Neural progenitor cell (in vitro differentiated cells): ENCODE data around the gene CD9. TPM values are rescaled to one million over a fixed set of nuclear protein-coding genes. Genes with fewer than 3 reads are reported as not detected.
"Not testable (repeated sequence)": the region's sequence is repeated elsewhere in the genome, so short reads cannot be mapped to it uniquely, and the experiment has no call there.

ENCODE experiments used
- DNase-seq: peaks from one replicate; pipeline ENCODE4 v3.0.0-alpha.2; 2016; ENCODE audit warnings: low spot score
- H2AFZ ChIP-seq: fragments of 200-600 bp; sonication (generic); replicated peaks from 2 replicates; pipeline ENCODE4 v1.6.1; 2016; ENCODE audit warnings: antibody characterized with exemption
- H3F3A ChIP-seq: fragments of 200-600 bp; sonication (generic); 2 replicates; pipeline ENCODE4 v1.6.1; 2016; ENCODE audit warnings: antibody characterized with exemption, low read depth
- H3K27ac ChIP-seq: fragments of 200-600 bp; sonication (generic); 2 replicates; pipeline ENCODE4 v1.5.1; 2016; ENCODE audit warnings: mild to moderate bottlenecking
- H3K27me3 ChIP-seq: fragments of 200-600 bp; sonication (generic); 2 replicates; pipeline ENCODE4 v1.6.1; 2016; ENCODE audit warnings: mild to moderate bottlenecking, moderate library complexity
- H3K36me3 ChIP-seq: fragments of 200-600 bp; sonication (generic); 2 replicates; pipeline ENCODE4 v1.5.1; 2016
- H3K4me1 ChIP-seq: fragments of 200-600 bp; sonication (generic); 2 replicates; pipeline ENCODE4 v1.6.1; 2016; ENCODE audit warnings: mixed run types
- H3K4me2 ChIP-seq: fragments of 200-600 bp; sonication (generic); 2 replicates; pipeline ENCODE4 v1.6.1; 2016
- H3K4me3 ChIP-seq: fragments of 200-600 bp; sonication (generic); 2 replicates; pipeline ENCODE4 v1.5.1; 2016
- H3K79me2 ChIP-seq: fragments of 200-600 bp; sonication (generic); 2 replicates; pipeline ENCODE4 v1.6.1; 2016; ENCODE audit warnings: low read depth
- H3K9ac ChIP-seq: fragments of 200-600 bp; sonication (generic); 2 replicates; pipeline ENCODE4 v1.6.1; 2016
- H3K9me3 ChIP-seq: fragments of 200-600 bp; sonication (generic); 2 replicates; pipeline ENCODE4 v1.5.1; 2016; ENCODE audit warnings: low read depth
- H4K20me1 ChIP-seq: fragments of 200-600 bp; sonication (generic); 2 replicates; pipeline ENCODE4 v1.6.1; 2016; ENCODE audit warnings: low read depth
- H3K27ac Mint-ChIP-seq: 3 replicates; pipeline ENCODE4 v1.8.0; 2021; ENCODE audit warnings: mixed read lengths
- H3K27me3 Mint-ChIP-seq: 2 replicates; pipeline ENCODE4 v1.8.0; 2022; ENCODE audit warnings: low read depth, mild to moderate bottlenecking, inconsistent platforms, moderate library complexity, mixed read lengths; ENCODE audit not compliant: insufficient read depth
- H3K36me3 Mint-ChIP-seq: 3 replicates; pipeline ENCODE4 v1.8.0; 2021; ENCODE audit warnings: mixed read lengths
- H3K4me1 Mint-ChIP-seq: 3 replicates; pipeline ENCODE4 v1.8.0; 2021; ENCODE audit warnings: mixed read lengths
- H3K4me3 Mint-ChIP-seq: 3 replicates; pipeline ENCODE4 v1.8.0; 2021; ENCODE audit warnings: mild to moderate bottlenecking, moderate library complexity, mixed read lengths
- H3K9me3 Mint-ChIP-seq: 3 replicates; pipeline ENCODE4 v1.8.0; 2020; ENCODE audit warnings: mixed read lengths
- EZH2 ChIP-seq: fragments of 200-600 bp; sonication (generic); IDR thresholded peaks from 2 replicates; pipeline ENCODE4 v1.6.1; 2017; ENCODE audit warnings: antibody characterized with exemption, mild to moderate bottlenecking, moderate library complexity
- EZH2phosphoT487 ChIP-seq: fragments of 200-600 bp; sonication (generic); IDR thresholded peaks from 2 replicates; pipeline ENCODE4 v1.6.1; 2017; ENCODE audit warnings: antibody characterized with exemption
- total RNA-seq: library from RNA; depleted of rRNA; stranded (reverse); fragments of >200 nt; gene quantifications from 2 replicates; pipeline ENCODE4 v1.2.3, GENCODE V29; 2015; ENCODE audit warnings: low replicate concordance
- TF ChIP-seq, protein P1 (sequence below): fragments of 200-600 bp; sonication (generic); IDR thresholded peaks from 2 replicates; pipeline ENCODE4 v1.5.1; 2017; ENCODE audit warnings: antibody characterized with exemption, mild to moderate bottlenecking

Gene CD9
- total RNA-seq, 1 donor from 2014 or later, result 3.6 TPM

DNA sequence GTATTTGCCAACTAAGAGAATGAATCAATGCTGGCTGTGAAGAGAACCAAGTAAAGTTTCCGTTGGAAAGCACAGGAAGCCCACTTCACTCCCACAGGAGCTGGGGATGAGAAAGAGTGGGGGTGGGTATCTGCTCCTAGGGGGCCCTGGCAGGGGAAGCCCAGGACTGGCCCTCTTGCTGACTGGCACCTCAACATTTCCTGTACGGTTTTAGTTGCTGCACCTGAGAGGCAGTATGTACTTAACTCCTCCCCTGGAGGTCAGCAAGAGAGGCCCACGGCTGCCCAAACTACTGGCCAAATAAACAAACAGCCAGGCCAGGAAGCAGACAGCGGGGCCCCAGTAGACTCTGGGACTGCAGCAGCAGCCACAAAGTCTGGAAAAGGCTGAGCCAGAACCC, 41.9 kb upstream of the CD9 start:
- H3K27me3 ChIP-seq, result no peaks in the 10 kb centered on the region
- no peaks in the 10 kb centered on the region for H3K36me3 ChIP-seq
- H3K4me3 ChIP-seq, result no peak overlapping the region
- H2AFZ ChIP-seq, result peak overlapping the region; percentile 71
- no peaks in the 10 kb centered on the region for H3K36me3 Mint-ChIP-seq
- H3K9ac ChIP-seq, result no peak overlapping the region
- H3K4me2 ChIP-seq, result no peak overlapping the region
- no peaks in the 10 kb centered on the region for H3K79me2 ChIP-seq
- no peaks in the 10 kb centered on the region for H3K9me3 ChIP-seq
- TF ChIP-seq EZH2phosphoT487 (no peak), EZH2 (no peak)
- TF ChIP-seq, protein P1, sequence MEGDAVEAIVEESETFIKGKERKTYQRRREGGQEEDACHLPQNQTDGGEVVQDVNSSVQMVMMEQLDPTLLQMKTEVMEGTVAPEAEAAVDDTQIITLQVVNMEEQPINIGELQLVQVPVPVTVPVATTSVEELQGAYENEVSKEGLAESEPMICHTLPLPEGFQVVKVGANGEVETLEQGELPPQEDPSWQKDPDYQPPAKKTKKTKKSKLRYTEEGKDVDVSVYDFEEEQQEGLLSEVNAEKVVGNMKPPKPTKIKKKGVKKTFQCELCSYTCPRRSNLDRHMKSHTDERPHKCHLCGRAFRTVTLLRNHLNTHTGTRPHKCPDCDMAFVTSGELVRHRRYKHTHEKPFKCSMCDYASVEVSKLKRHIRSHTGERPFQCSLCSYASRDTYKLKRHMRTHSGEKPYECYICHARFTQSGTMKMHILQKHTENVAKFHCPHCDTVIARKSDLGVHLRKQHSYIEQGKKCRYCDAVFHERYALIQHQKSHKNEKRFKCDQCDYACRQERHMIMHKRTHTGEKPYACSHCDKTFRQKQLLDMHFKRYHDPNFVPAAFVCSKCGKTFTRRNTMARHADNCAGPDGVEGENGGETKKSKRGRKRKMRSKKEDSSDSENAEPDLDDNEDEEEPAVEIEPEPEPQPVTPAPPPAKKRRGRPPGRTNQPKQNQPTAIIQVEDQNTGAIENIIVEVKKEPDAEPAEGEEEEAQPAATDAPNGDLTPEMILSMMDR, result no peak
- H3K4me1 Mint-ChIP-seq, result peaks cover 18% of the 10 kb centered on the region
- no peak overlapping the region for H3K27ac ChIP-seq
- no peak overlapping the region for H3K27ac Mint-ChIP-seq
- no peak overlapping the region for H3K4me3 Mint-ChIP-seq
- peaks cover 7% of the 10 kb centered on the region for H3K27me3 Mint-ChIP-seq
- no peaks in the 10 kb centered on the region for H4K20me1 ChIP-seq
- H3K4me1 ChIP-seq, result no peaks in the 10 kb centered on the region
- peaks cover 3% of the 10 kb centered on the region for H3K9me3 Mint-ChIP-seq
- H3F3A ChIP-seq, result no peaks in the 10 kb centered on the region
- DNase-seq, result no peak

DNA sequence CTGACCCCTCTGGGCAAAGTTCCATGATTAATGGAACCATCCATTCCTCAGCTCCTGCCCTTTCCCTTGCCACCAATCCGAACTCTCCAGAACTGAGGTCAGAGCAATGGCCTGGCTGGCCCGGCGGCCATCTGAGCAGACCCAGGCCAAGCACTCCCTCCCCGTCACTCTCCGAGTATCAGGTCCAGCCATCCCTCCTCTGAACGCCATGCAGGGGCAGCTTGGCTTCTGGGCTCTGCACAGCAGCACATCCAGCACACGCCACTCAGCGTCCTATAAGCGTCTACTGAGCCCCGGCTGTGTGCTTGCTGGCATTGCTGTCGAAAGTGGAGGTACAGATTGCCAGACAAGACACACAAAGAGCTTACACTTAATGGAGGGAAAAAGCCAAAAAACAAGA, 41.5 kb upstream of the CD9 start:
- no peaks in the 10 kb centered on the region for H3F3A ChIP-seq
- no peaks in the 10 kb centered on the region for H4K20me1 ChIP-seq
- Mint-ChIP-seq H3K27ac (peak overlapping the region; percentile 75), H3K4me1 (peaks cover 18% of the 10 kb centered on the region), H3K27me3 (peaks cover 7% of the 10 kb centered on the region), H3K36me3 (no peaks in the 10 kb centered on the region), H3K9me3 (peaks cover 3% of the 10 kb centered on the region), H3K4me3 (no peak overlapping the region)
- no peak overlapping the region for H3K4me3 ChIP-seq
- no peaks in the 10 kb centered on the region for H3K4me1 ChIP-seq
- peak overlapping the region; percentile 71 for H2AFZ ChIP-seq
- no peak overlapping the region for H3K4me2 ChIP-seq
- no peaks in the 10 kb centered on the region for H3K27me3 ChIP-seq
- H3K9me3 ChIP-seq, result no peaks in the 10 kb centered on the region
- H3K9ac ChIP-seq, result no peak overlapping the region
- no peaks in the 10 kb centered on the region for H3K36me3 ChIP-seq
- no peak for DNase-seq
- no peak overlapping the region for H3K27ac ChIP-seq
- TF ChIP-seq EZH2phosphoT487 (no peak), EZH2 (no peak)
- TF ChIP-seq, protein P1, result no peak
- H3K79me2 ChIP-seq, result no peaks in the 10 kb centered on the region

DNA sequence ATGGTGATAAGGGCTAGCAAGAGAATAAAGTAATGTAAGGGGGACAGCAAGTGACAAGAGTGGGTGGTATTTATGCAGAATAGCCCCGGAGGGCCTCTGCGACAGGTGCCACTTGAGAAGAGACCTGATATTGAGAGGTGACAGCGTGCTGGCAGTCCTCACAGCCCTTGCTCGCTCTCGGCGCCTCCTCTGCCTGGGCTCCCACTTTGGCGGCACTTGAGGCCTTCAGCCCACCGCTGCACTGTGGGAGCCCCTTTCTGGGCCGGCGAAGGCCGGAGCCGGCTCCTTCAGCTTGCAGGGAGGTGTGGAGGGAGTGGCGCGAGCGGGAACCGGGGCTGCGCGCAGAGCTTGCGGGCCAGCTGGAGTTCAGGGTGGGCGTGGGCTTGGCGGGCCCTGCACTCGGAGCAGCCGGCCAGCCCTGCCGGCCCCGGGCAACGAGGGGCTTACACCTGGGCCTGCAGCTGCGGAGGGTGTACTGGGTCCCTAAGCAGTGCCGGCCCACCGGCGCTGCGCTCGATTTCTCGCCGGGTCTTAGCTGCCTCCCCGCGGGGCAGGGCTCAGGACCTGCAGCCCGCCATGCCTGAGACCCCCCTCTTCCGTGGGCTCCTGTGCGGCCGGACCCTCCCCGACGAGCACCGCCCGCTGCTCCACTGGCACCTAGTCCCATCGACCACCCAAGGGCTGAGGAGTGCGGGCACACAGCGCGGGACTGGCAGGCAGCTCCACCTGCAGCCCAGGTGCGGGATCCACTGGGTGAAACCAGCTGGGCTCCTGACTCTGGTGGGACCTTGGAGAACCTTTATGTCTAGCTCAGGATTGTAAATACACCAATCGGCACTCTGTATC, 40.8 kb upstream of the CD9 start:
- H3K4me2 ChIP-seq, H3K79me2 ChIP-seq, H3K9me3 Mint-ChIP-seq, H3K27ac ChIP-seq, H4K20me1 ChIP-seq, H3K4me3 ChIP-seq, H3F3A ChIP-seq, H3K9ac ChIP-seq, H3K27me3 ChIP-seq, H3K4me1 ChIP-seq, DNase-seq, H3K27me3 Mint-ChIP-seq, H3K9me3 ChIP-seq, H3K4me3 Mint-ChIP-seq, H3K36me3 ChIP-seq, H3K36me3 Mint-ChIP-seq: not testable (repeated sequence)
- H2AFZ ChIP-seq, result peak overlapping the region; percentile 71
- Mint-ChIP-seq H3K4me1 (peaks cover 18% of the 10 kb centered on the region), H3K27ac (peak overlapping the region; percentile 75)

DNA sequence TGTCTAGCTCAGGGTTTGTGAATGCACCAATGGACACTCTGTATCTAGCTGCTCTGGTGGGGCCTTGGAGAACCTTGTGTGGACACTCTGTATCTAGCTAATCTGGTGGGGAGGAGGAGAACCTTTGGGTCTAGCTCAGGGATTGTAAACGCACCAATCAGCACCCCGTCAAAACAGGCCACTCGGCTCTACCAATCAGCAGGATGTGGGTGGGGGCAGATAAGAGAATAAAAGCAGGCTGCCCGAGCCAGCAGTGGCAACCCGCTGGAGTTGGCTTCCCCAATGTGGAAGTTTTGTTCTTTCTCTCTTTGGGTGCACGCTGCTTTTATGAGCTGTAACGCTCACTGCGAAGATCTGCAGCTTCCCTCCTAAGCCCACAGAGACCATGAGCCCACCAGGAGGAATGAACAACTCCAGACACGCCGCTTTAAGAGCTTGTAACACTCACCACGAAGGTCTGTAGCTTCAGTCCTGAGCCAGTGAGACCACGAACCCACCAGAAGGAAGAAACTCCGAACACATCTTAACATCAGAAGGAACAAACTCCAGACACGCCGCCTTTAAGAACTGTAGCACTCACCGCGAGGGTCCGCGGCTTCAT, 40.1 kb upstream of the CD9 start:
- H3K27me3 ChIP-seq, H3K4me2 ChIP-seq, H2AFZ ChIP-seq, H4K20me1 ChIP-seq, H3K4me1 ChIP-seq, H3K27me3 Mint-ChIP-seq, H3K4me3 ChIP-seq, H3K36me3 Mint-ChIP-seq, H3K4me3 Mint-ChIP-seq, H3K9me3 Mint-ChIP-seq, DNase-seq, H3F3A ChIP-seq, H3K9ac ChIP-seq, H3K79me2 ChIP-seq, H3K9me3 ChIP-seq, H3K36me3 ChIP-seq, H3K27ac ChIP-seq: not testable (repeated sequence)
- Mint-ChIP-seq H3K4me1 (peaks cover 18% of the 10 kb centered on the region), H3K27ac (peak overlapping the region; percentile 95)
